GM19099 (cell line): ENCODE results near the gene FNDC3B.

Experiments used
- POLR2A ChIP-seq: IDR thresholded peaks from 3 replicates; pipeline ENCODE4 v1.6.1; 2011; ENCODE audit warnings: low read depth; ENCODE audit not compliant: insufficient read length; ENCODE audit errors: extremely low read depth

The FNDC3B gene

GRCh38 chr3:172163320-172163719 lies 123.9 kb downstream of the FNDC3B start:
- no peak for TF ChIP-seq POLR2A

GRCh38 chr3:172164620-172165362 lies 125.4 kb downstream of the FNDC3B start:
- no peak for TF ChIP-seq POLR2A

- TF ChIP-seq POLR2A: no peak
Measured at GRCh38 chr3:172166261-172166660, 126.9 kb downstream of the FNDC3B start.

GRCh38 chr3:172166890-172167289 lies 127.5 kb downstream of the FNDC3B start:
- no peak for TF ChIP-seq POLR2A

GRCh38 chr3:172167892-172168648 lies 128.7 kb downstream of the FNDC3B start:
- TF ChIP-seq POLR2A: no peak

- no peak for TF ChIP-seq POLR2A
Measured at GRCh38 chr3:172170073-172170709, 130.8 kb downstream of the FNDC3B start.

- no peak for TF ChIP-seq POLR2A
Measured at GRCh38 chr3:172170841-172171240, 131.5 kb downstream of the FNDC3B start.

- TF ChIP-seq POLR2A: no peak
Measured at GRCh38 chr3:172171396-172172075, 132.2 kb downstream of the FNDC3B start.

GRCh38 chr3:172173316-172174254 lies 134.2 kb downstream of the FNDC3B start:
- TF ChIP-seq POLR2A: no peak

- TF ChIP-seq POLR2A: no peak
Measured at GRCh38 chr3:172174513-172175253, 135.3 kb downstream of the FNDC3B start.

GRCh38 chr3:172175254-172175599 lies 135.8 kb downstream of the FNDC3B start:
- no peak for TF ChIP-seq POLR2A

GRCh38 chr3:172176061-172176770 lies 136.8 kb downstream of the FNDC3B start:
- no peak for TF ChIP-seq POLR2A

- no peak for TF ChIP-seq POLR2A
Measured at GRCh38 chr3:172177046-172177445, 137.7 kb downstream of the FNDC3B start.

- TF ChIP-seq POLR2A: no peak
Measured at GRCh38 chr3:172177803-172178316, 138.5 kb downstream of the FNDC3B start.
